Epithelial cell of prostate (primary cell): ENCODE measurements around the gene HDAC4.

ENCODE experiments used
- DNase-seq: peaks from one replicate; pipeline ENCODE4 v3.0.0-alpha.2; 2011; ENCODE audit warnings: low read depth, low spot score
- H3K27ac ChIP-seq: fragments of 450-650 bp; 2 replicates; pipeline ENCODE4 v1.5.1; 2017; ENCODE audit warnings: mild to moderate bottlenecking

HDAC4 gene

DNA sequence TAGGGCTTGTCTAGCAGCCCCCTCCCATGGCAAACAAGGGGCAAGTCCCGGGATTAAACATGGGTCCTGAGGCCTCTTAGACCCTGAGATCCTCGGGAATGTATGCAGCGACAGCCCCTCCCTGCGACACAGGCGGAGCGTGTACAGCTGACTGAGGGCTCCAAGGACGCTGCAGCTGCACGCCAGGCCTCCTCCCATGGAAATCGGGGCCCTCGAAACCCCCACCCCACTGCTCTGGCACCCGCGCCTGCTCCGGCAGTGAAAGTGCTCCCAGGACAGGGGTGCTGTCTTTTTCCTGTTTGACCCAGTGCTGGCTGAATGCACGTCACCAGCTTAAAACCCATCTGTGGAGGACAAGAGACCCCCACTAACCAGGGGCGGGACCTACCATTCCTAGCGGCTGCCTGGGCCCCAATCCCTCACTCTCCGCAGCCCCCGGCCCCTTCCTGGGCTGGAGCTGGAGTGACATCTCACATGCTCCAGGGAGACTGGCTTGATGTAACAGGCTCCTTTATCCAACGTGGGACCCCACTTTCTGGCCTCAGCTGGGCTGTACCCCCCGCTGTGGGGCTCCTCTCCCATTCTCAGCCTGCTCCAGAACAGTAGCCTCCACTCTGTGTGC lies 305.2 kb downstream of the HDAC4 start:
- no peak overlapping the region for H3K27ac ChIP-seq
- DNase-seq, result no peak

DNA sequence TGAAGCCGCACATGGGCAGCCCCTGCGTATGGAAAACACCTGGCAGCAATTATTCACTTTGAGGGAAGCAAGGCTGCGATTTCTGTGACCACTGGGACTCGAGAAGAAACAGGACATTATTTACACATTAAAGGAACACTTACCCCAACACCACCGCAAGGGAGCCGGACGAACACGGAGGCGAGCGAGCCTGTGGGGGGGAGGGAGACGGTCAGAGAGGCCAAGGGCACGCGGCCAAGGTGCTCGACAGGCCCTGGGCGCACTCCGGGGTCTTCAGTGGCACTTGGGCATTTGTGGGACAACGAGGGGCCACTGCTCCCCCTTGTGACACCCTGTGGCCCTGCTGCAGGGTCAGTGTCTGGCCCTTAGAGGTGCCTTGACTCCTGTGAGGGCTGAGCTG lies 306.0 kb downstream of the HDAC4 start:
- H3K27ac ChIP-seq, result no peak overlapping the region
- no peak for DNase-seq

DNA sequence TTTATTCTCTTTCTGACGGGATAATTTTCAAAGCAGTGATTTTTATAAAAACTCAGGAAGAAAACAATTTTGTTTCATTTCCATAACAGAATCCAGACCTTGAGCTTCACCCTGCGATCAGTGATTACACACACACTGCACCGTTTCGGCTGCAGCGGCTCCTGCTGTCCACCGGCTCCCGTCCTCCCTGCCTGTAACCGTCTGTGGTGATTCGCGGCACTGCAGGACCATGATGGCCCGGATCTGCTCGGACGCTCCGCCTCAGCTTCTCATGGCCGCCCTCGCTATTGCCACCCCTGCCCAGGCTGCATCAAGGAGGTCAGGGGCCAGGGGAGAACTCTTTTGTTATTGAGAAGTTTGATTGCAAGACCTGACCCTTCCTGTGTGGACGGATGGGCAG lies 306.9 kb downstream of the HDAC4 start:
- no peak overlapping the region for H3K27ac ChIP-seq
- DNase-seq, result no peak

DNA sequence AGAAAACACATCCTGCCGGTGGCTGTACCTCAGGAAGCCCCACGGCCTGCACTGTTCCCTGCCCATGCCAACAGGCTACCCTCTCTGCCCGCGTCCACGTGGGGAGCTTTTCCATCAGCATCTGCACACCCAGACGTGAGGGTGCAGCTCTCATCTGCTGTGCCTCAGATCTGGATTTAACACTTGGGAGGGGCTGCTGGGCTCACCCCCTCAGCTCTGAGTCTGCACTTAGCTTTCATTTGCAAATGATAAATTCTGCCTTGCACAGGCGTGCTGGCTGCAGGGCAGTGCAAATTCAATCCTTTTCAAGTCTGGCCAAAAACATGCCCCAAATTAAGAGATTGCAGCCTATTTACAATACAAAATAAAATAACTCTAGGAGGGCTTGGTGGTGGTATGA lies 307.3 kb downstream of the HDAC4 start:
- no peak overlapping the region for H3K27ac ChIP-seq
- DNase-seq, result no peak

DNA sequence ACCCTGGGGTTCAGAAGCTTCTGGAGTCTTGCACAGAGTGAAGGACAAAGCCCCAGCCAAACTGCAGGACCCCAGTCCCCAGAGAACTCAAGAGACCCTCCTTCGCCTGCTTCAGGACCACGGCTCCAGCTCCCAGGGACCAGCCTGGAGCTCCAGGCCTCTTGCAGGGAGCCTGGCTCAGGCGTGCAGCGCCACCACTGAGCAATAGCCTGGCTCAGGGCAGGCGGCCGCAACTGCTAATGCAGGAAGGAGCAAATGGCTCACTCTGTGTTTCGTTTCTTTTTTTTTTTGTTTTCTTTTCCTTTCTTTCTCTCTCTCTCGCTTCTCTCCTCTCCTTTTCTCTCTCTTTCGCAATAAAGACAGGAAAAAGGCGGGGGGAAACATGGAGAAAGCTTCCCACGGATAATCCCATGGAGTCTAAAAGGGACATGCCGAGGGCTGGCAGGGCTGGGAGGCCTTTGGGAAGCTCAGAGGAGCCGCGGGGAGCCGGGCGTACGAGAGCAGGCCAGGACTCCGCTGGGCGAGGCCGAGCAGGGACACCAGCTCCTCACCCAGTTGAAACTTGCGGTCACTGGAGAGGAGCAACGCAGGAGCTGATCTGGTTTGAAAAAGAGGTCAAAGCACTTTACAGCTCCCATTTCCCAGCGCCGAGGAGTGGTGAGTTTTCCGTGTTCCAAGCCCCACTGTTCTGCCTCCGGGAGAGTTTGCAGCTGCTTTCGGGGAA lies 308.1 kb downstream of the HDAC4 start:
- DNase-seq, result no peak

DNA sequence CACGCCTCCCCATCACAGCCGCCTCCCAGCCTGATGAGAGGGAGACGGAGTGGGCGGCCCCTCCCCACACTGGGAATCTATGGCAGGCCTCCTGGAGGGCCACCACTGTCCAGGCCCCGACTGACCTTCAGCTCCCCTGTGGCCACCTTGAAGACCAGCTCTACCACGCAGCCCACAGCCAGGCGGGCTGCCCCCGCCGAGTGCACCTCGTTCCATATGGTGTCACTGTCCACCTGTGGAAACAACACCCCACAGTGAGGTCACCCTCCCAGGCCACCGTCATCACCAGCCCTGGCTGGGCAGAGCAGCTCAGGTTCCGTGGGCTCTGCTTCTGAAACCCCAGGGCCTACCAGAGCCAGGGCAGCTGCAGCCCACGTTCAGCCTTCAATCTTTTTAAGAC lies 310.9 kb downstream of the HDAC4 start:
- no peak overlapping the region for H3K27ac ChIP-seq
- DNase-seq, result no peak

More for the DNA sequence above, 308.1 kb downstream of the HDAC4 start:
- no peak overlapping the region for H3K27ac ChIP-seq

DNA sequence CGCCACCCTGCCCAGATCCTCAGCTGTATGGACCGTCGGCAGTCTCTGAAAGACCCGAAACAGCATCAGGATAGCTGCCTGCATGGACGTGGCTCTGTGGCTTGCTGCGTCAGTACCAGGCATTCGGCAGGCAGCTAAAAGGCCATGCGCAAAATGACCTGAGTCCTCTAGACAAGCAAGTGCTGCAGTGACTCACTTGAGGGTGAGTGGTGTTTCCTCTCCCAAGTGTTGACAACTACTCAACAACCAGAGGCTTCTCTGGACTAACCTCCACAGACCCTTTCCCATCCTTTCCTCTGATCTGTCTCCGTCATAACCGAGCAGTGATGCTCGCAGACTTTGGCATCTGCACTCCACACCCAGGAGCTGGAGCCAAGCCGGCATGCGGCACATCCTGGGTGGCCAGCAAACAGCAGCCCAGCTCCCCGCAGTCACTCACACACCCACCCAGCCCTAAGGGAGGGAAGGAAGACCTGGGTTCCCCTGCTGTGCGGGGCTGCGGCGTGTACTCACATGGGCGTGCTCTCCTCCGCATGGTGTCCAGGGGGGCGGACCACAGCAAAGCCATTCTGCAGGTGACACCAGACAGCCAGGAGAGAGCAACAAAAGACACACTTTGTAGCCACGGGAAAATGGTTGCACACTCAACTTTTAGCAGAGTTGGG lies 313.6 kb downstream of the HDAC4 start:
- DNase-seq, result no peak
- no peak overlapping the region for H3K27ac ChIP-seq

DNA sequence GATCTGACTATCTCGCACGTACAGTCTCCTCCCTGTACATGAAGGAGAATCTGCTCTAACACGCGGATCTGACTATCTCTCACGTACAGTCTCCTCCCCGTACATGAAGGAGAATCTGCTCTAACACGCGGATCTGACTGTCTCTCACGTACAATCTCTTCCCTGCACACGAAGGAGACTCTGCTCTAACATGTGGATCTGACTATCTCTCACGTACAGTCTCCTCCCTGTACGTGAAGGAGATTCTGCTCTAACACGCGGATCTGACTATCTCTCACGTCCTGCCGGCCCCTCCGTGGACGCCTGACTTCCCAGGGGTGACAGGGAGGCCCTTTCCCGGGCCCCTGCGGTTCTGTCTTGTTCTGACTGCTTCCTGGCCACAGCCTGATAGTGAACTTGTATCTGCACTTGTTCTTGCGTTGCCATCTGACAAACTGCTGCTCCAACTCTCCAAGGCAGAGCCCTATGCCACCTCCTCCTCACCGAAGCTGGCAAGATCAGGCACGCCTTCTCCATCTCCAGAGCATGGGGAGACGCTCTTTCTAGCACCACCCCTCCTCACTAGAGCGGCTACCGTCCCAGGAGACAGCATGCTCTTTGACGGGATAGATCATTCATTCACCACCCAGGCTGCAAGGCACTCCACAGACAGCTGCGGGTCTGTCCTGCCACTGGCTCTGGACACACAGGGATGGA lies 314.3 kb downstream of the HDAC4 start:
- no peak for DNase-seq
- no peak overlapping the region for H3K27ac ChIP-seq

DNA sequence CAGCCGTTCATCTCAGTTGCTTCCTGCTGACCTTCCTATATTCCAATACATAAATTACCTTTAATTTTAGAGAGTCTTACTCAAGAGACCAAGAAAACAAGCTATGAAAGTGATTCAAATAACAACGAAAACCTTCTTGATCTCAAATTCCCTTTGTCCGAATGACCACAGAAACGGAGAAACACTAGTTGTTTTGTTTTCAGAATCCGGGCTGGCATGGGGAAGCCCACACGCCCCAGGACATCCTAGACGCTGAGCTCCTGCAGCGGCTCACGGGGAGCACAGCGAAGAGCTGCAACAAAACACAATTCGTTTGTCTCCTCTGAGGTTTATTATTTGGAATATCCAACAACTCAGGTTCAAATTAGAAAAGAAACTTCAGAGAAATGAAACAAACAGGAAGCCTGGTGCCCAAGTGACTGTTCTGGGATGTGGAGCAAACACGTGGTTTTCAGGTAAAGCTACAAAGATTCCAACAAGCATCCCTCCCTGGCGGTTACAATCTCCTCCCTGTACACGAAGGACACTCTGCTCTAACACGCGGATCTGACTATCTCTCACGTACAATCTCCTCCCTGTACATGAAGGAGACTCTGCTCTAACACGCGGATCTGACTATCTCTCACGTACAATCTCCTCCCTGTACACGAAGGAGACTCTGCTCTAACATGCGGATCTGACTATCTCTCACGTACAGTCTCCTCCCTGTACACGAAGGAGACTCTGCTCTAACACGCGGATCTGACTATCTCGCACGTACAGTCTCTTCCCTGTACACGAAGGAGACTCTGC lies 315.4 kb downstream of the HDAC4 start:
- no peak overlapping the region for H3K27ac ChIP-seq
- no peak for DNase-seq

DNA sequence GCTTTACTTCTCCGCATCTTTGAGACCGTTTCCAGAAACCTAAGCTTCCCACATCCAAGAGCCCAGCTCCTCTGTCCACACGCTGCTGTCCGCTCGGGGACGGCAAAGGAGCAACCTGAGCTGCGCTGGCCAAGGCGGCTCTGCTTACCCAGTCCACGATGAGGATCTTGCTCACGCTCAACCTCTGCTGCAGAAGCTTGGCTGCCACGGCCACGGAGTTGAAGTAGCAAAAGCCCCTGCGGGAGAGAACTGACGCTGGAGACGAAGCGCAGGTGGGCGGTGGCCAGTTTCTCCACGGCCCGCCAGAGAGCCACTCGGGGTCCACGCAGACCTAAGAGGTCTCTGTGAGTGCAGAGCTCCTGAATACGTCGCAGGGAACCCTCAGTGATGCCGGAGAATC lies 316.8 kb downstream of the HDAC4 start:
- H3K27ac ChIP-seq, result no peak overlapping the region
- no peak for DNase-seq

DNA sequence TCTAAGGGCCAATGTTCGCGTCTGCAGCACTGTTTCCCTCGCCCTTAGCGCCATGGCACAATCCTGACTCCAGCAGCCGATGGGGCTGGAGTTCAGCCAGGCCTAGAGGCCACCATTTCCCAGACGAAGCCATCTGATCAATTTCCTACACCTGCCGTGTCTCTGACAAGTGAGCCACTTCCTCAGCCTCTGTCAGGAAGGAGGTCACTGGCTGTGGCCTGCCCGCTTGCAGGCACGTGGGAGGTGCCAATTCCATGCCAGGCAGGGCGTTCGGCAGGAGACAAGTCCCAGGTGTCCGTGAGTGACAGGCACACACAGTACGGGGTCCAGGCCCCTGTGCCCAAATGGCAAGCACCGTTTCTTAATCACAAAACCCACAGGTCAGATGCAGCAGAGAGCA lies 318.4 kb downstream of the HDAC4 start:
- no peak for DNase-seq
- H3K27ac ChIP-seq, result no peak overlapping the region

DNA sequence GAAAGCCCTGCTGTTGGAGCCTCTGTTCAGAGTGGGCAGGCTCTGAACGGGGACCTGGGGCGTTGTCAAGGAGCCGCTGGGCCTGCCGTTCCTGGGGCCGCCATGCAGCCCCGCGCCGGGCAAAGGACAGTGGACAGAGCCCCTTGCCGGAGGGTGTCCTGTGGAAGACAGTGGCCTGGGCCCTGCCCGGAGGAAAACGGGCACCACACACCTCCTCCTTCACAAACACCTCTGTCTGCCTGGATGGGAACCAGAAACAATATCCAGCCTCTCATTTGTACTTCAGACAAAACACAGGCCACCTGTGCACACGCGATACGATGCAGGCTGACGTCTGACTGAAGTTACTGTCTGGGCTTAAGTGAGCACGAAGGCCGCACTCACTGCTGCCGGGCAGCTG lies 319.2 kb downstream of the HDAC4 start:
- H3K27ac ChIP-seq, result no peak overlapping the region
- DNase-seq, result no peak

DNA sequence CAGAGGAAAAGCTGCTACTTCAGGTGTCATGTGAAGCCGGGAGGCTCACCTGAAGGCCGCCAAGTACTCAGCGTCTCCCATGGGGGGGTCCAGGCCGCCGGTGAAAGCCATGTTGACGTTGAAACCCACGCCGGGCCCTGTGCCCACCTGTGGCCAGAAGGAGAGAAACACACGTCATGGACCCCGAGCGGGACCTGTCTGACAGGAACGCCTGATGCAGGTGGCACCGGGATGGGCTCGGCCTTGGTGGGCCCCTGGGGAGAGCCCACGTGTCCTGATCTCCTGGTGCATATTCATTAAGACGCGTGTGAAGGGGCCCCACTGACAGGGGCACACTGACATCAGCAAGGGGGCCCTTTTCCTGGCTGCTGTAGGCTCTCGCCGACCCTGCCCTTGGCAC lies 319.8 kb downstream of the HDAC4 start:
- no peak for DNase-seq
- no peak overlapping the region for H3K27ac ChIP-seq

DNA sequence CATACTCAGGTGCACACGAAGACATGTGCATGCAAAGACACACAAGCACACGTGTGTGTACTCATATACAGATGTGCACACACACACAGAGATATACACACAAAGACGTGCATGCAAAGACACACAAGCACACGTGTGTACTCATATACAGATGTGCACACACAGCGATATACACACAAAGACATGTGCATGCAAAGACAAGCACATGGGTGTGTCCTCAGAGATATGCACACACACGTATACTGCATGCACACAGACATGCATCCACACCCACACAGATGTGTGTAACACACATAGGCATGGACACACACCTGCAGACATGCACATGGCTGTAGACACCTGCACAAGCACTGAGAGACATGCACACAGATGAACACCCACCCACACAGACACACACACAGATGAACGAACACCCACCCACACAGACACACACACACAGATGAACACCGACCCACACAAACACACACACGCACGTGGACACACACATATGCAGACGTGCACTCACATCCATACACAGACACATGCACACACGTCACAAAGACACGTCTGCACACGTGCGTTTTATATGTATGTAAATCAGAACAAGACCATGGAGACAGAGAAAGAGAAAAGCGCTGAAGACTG lies 321.0 kb downstream of the HDAC4 start:
- DNase-seq, result no peak
- no peak overlapping the region for H3K27ac ChIP-seq

DNA sequence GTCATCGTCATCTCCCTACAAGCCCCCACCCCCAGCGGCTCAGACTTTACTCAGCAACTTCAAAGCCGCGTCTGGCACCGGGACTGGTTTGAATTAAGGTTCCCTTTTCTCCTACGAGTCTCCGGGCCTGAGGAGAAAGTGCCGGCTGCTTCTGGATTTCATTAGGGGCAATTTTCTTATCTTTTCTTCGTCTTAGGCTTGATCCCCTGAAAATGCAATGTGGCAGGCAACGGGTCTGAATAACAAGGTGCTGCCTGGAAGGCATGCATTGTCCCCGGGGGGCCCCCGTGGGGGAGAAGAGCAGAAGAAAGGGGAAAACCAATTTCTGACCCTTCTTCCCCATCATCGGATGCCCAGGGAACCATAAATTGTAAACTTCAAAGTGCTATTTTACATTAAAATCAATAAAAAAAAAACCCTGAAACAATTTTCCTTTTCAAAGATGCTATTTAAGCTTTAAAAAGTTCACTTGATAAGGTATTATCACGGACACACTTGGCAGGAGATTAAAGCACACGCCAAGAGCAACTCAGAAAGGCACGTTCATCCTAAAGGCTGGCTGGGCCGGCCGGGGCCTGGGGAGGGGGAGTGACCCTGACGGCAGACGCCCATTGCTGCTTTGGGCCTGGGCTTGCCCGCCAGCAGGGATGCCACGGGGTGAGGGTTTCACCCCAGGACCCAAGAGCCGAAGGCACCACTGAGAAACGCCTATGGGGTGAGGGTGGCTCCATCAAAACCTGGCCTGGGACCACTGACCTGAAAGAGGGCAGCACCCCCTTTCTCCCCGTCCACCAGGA lies 322.5 kb downstream of the HDAC4 start:
- DNase-seq, result no peak
- H3K27ac ChIP-seq, result no peak overlapping the region

DNA sequence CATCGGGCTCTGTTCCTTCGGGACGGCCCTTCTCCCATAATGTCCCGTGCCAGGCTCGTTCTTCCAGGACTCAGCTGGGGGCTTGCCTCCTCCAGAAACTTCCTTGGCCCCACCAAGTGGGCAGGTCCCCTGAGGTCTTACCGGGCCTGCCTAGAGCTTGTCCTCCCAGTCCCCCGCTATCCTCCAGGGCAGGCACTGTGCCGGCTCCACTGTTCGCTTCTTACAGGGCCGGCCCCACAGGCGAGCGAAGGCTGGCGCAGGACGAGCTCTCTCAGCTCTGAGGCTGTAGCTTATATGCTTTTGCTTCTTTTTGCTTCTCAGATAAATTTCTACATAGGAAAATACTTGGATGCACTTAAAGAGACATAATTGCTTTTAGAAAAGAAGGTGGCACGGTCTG lies 323.6 kb downstream of the HDAC4 start:
- no peak for DNase-seq
- H3K27ac ChIP-seq, result no peak overlapping the region

DNA sequence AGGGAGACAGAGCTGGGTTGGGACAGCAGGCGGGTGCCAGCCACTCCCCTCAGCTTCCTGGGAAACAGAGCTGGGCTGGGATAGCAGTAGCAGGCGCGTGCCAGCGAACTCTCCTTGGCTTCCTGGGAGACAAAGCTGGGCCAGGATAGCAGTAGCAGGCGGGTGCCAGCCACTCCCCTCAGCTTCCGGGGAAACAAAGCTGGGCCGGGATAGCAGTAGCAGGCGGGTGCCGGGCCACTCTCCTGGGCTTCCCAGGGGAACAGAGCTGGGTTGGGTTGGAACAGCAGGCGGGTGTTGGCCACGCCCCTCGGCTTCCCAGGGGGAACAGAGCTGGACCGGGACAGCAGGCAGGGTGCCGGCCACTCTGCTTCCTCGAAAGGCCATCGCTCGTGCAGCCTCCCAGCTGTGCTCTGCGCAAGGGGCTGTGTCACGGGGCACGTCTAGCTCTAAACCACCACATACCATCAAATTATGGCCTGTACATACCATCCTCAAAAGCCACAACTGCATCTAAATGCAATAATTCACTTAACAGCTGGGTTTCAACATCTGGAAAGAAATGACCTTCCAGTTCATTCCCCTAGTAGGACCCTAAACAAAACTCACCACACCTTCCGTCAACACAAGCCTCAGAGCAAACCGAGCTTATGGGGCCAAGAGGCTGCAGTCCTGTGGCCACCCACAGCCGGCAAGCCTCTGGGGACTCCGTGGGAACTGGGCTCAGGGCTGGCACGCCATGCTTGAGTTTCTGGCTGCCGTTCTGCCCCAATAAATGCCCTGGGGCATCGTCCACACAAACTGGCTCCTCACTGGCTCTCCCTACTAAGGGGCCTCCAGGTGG lies 324.7 kb downstream of the HDAC4 start:
- no peak overlapping the region for H3K27ac ChIP-seq
- DNase-seq, result no peak
